ENCODE results near the gene DDAH1.

DDAH1 gene

GRCh38 chr1:85300140-85300539, 164.8 kb downstream of the DDAH1 start:
- H3K9me3 ChIP-seq (replicated peaks in 1 of 11): no peaks in the 10 kb centered on the region
- H3K9ac ChIP-seq: no peak overlapping the region
- no peak for TF ChIP-seq Cebpa-rat (IDR thresholded peaks at IDR 0.05)
- H3K36me3 ChIP-seq: no peaks in the 10 kb centered on the region
- H3K4me3 ChIP-seq: no peak overlapping the region
- peaks cover 0 to 6% (median 0%) of the 10 kb centered on the region in 11 experiments; a peak in 1 of 22 replicates for H4K20me1 ChIP-seq
- H3K4me1 ChIP-seq: peaks cover 19 to 34% (median 25%) of the 10 kb centered on the region in 10 experiments
- peak overlapping the region in 1 of 11 experiments; percentile 81; a peak in 1 of 22 replicates for H3K4me2 ChIP-seq
- peaks cover 0 to 11% (median 0%) of the 10 kb centered on the region in 11 experiments; a peak in 5 of 22 replicates for H3K27me3 ChIP-seq
- no peak overlapping the region for H3K27ac ChIP-seq

DNA sequence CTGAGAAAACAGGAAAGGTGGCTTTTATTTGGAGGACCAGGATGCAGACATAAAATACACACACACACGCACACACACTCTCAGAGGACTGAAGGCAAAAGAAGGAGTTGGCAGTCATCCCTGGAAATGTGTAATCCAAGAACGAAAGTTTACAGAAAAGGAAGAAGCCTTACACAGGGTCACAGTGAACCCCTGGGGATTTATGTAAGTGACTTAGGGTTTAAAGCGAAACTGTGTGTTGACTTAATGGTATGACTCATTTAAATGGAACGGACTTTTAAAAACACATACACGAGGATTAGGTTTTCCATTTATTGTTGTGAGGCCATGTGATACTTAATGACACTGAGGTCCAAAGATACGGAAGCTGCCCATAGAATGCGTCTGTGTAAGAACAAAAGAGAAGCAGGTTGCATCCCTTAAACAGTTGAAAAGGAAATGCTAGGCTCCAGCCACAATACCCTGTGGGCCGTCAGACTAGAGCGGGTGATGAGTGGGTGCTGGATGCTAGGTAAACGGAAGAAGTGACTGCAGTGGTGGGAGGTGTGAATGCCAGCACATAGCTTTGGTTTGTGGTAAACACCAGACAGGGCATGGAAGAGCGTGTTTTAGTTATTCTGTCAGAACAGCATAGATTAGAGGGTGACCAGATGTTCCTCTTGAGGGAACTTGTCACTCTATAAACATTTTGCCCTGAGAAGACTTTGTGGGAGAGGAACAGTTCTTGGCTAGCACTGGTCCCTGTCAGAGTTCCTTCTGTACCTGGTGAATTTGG, 166.9 kb downstream of the DDAH1 start:
- H3K4me1 ChIP-seq: peaks cover 19 to 29% (median 25%) of the 10 kb centered on the region in 10 experiments
- H3K4me2 ChIP-seq: peak overlapping the region; percentile 73 to 90 (median 83)
- peaks cover 0 to 7% (median 0%) of the 10 kb centered on the region in 11 experiments; a peak in 5 of 22 replicates for H3K27me3 ChIP-seq
- TF ChIP-seq Cebpa-rat (IDR thresholded peaks at IDR 0.05): no peak
- no peak overlapping the region; a peak in 1 of 22 replicates for H3K9ac ChIP-seq
- 0 out of 22 replicates have a peak overlapping the region, but pooled peaks of 1 of the 11 experiments have one; percentile 4 for H3K27ac ChIP-seq
- H3K36me3 ChIP-seq: no peaks in the 10 kb centered on the region
- no peaks in the 10 kb centered on the region for H3K9me3 ChIP-seq (replicated peaks in 1 of 11)
- H3K4me3 ChIP-seq: peak overlapping the region in 5 of 10 experiments; percentile 15 to 23 (median 17); a peak in 5 of 20 replicates
- peaks cover 0 to 6% (median 0%) of the 10 kb centered on the region in 11 experiments; a peak in 1 of 22 replicates for H4K20me1 ChIP-seq

DNA sequence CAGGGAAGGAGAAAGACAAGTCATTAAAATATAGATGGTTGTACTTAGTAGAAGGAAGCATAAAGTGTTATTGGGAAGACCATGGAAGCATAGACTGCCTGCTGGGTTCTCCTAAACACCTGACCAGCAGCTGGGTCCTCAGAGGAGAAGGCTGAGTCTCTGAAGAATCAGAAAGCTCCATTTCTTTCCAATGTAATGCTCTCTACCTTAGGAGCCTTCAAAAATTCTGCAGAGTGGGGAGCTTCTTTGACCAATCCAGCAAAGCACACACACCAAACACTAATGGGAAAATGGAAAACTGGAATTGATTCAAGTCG, 167.5 kb downstream of the DDAH1 start:
- TF ChIP-seq Cebpa-rat (IDR thresholded peaks at IDR 0.05): no peak
- H3K27ac ChIP-seq: no peak overlapping the region
- peak overlapping the region; percentile 73 to 90 (median 83) for H3K4me2 ChIP-seq
- H4K20me1 ChIP-seq: peaks cover 0 to 6% (median 0%) of the 10 kb centered on the region in 11 experiments; a peak in 1 of 22 replicates
- H3K4me1 ChIP-seq: peaks cover 19 to 29% (median 26%) of the 10 kb centered on the region in 10 experiments
- H3K9me3 ChIP-seq (replicated peaks in 1 of 11): no peaks in the 10 kb centered on the region
- no peak overlapping the region for H3K9ac ChIP-seq
- no peaks in the 10 kb centered on the region for H3K36me3 ChIP-seq
- peaks cover 0 to 5% (median 0%) of the 10 kb centered on the region in 11 experiments; a peak in 3 of 22 replicates for H3K27me3 ChIP-seq
- H3K4me3 ChIP-seq: no peak overlapping the region; a peak in 1 of 20 replicates

DNA sequence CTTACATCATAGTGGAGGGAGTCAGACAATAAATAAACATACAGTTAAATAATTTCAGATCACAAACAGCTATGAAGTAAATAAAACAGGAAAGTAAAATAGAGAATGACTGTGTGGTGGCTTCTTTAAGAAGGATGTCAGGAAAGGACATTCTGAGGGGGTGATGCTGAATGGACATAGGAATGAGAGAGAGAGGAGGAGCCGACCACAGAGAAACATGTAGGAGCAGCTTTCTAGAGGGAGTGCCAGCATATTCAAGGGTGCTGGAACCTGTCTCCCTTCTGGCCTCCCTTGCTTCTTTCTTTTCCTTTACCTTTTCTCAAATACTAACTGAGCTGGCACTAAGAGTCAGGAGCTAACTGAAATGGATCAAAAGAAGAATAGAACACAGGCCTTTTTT, 168.0 kb downstream of the DDAH1 start:
- Histone ChIP-seq H3K36me3 (no peaks in the 10 kb centered on the region), H3K4me2 (peak overlapping the region in 9 of 11 experiments; percentile 75 to 90 (median 84); a peak in 11 of 22 replicates), H3K9ac (no peak overlapping the region), H3K27me3 (peaks cover 0 to 4% (median 0%) of the 10 kb centered on the region in 11 experiments; a peak in 3 of 22 replicates), H3K27ac (no peak overlapping the region), H3K4me3 (no peak overlapping the region), H4K20me1 (peaks cover 0 to 6% (median 0%) of the 10 kb centered on the region in 11 experiments; a peak in 1 of 22 replicates), H3K9me3 (replicated peaks in 1 of 11) (no peaks in the 10 kb centered on the region), H3K4me1 (peaks cover 19 to 31% (median 26%) of the 10 kb centered on the region in 10 experiments)
- no peak for TF ChIP-seq Cebpa-rat (IDR thresholded peaks at IDR 0.05)

DNA sequence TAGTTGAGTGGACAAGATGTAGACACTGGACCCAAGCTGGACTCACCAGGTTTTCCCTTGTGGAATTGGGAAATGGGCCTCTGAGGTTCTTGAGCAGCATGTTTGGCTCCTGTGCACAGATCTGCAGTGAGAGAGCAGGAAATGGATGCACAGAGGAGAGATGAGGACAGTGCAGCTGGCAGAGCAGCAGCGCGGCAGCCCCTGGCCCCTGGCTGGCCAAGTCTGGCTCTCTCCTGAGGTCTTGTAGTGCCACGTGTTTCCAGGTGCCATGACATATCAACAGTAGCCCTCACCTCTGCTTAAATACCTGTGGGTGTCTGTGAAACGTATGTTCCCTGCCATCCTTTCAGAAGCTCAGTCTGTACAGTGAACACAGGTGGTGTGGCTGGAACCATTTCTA, 169.3 kb downstream of the DDAH1 start:
- no peaks in the 10 kb centered on the region for H3K9me3 ChIP-seq (replicated peaks in 1 of 11)
- 0 out of 22 replicates have a peak, but pooled peaks cover 0 to 6% (median 0%) of the 10 kb centered on the region in 11 experiments for H4K20me1 ChIP-seq
- H3K4me3 ChIP-seq: no peak overlapping the region
- no peaks in the 10 kb centered on the region for H3K36me3 ChIP-seq
- H3K4me1 ChIP-seq: peaks cover 19 to 36% (median 31%) of the 10 kb centered on the region in 10 experiments
- peaks cover 0 to 4% (median 0%) of the 10 kb centered on the region in 11 experiments; a peak in 3 of 22 replicates for H3K27me3 ChIP-seq
- H3K9ac ChIP-seq: no peak overlapping the region
- TF ChIP-seq Cebpa-rat (IDR thresholded peaks at IDR 0.05): no peak
- H3K27ac ChIP-seq: no peak overlapping the region
- no peak overlapping the region for H3K4me2 ChIP-seq

GRCh38 chr1:85295006-85295431, 169.9 kb downstream of the DDAH1 start:
- H3K4me2 ChIP-seq: no peak overlapping the region
- peaks cover 0 to 5% (median 0%) of the 10 kb centered on the region in 11 experiments; a peak in 3 of 22 replicates for H3K27me3 ChIP-seq
- no peak overlapping the region for H3K9ac ChIP-seq
- no peaks in the 10 kb centered on the region for H3K9me3 ChIP-seq (replicated peaks in 1 of 11)
- H3K4me1 ChIP-seq: peaks cover 25 to 42% (median 37%) of the 10 kb centered on the region in 10 experiments
- H3K4me3 ChIP-seq: no peak overlapping the region
- H3K27ac ChIP-seq: no peak overlapping the region
- no peak for TF ChIP-seq Cebpa-rat (IDR thresholded peaks at IDR 0.05)
- H4K20me1 ChIP-seq: 0 out of 22 replicates have a peak, but pooled peaks cover 0 to 6% (median 0%) of the 10 kb centered on the region in 11 experiments
- no peaks in the 10 kb centered on the region for H3K36me3 ChIP-seq

DNA sequence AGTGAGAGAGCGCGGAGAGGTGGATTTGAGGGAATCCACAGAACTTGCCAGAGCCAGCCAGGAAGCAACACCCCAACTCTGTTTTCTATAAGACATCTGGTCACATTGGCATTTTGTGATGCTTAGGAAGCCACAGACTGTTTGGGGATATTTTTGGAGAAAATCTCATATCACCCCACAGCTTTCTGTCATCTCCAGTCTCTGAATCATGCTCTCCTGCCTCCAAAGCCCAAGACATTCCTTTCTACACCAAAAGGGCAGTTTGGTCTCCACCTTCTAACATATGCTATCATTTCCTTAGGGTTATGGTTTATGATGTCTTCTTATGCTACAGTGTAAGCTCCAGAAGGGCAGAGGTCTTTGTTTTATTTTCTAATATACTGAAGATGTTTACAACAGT, 174.1 kb downstream of the DDAH1 start:
- no peak for TF ChIP-seq Cebpa-rat (IDR thresholded peaks at IDR 0.05)
- peaks cover 0 to 5% (median 0%) of the 10 kb centered on the region in 11 experiments; a peak in 1 of 22 replicates for H3K27me3 ChIP-seq
- no peaks in the 10 kb centered on the region for H3K36me3 ChIP-seq
- H3K9me3 ChIP-seq (replicated peaks in 1 of 11): no peaks in the 10 kb centered on the region
- H3K4me2 ChIP-seq: peak overlapping the region in 10 of 11 experiments; percentile 1 to 76 (median 64); a peak in 18 of 22 replicates
- H3K27ac ChIP-seq: no peak overlapping the region
- no peaks in the 10 kb centered on the region for H4K20me1 ChIP-seq
- peaks cover 14 to 26% (median 19%) of the 10 kb centered on the region in 10 experiments for H3K4me1 ChIP-seq
- H3K9ac ChIP-seq: no peak overlapping the region
- no peak overlapping the region for H3K4me3 ChIP-seq

DNA sequence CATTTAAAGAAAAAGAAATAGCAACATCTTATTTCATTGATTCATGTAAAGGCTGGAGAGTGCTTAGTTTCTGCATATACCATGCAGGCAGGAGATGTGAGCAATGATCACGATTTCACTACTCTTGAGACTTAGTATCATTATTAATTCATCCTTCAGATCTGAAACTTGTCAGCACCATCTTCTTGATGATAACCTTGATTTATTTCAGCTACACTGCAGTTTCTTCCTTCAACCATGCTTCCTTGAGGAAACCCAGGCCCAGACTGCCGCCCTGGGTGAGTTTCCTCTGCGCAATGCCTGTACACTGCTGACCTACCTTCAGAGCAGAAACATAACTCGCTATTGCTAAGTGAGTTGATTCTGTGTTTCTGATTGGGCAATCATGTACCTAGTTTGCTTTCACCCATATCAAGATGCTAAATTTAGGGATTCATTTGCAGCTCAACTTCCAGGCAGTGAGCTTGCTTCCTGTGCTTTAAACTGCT, 175.1 kb downstream of the DDAH1 start:
- Histone ChIP-seq H3K9ac (no peak overlapping the region), H4K20me1 (no peaks in the 10 kb centered on the region), H3K27ac (no peak overlapping the region), H3K4me1 (peaks cover 14 to 26% (median 19%) of the 10 kb centered on the region in 10 experiments), H3K9me3 (replicated peaks in 1 of 11) (peaks cover 0 to 4% (median 2%) of the 10 kb centered on the region in 11 experiments; a peak in 13 of 22 replicates), H3K4me3 (no peak overlapping the region), H3K4me2 (peak overlapping the region; percentile 13 to 76 (median 64)), H3K36me3 (no peaks in the 10 kb centered on the region), H3K27me3 (0 out of 22 replicates have a peak, but pooled peaks cover 0 to 5% (median 0%) of the 10 kb centered on the region in 11 experiments)
- TF ChIP-seq Cebpa-rat (IDR thresholded peaks at IDR 0.05): no peak

All from BLaER1 treated with 17β-estradiol and CSF1 and Interleukin-3, amounts not matched to agents 10 nM and 100 nM (cell line).